Stimulated activated CD8-positive, alpha-beta memory T cell treated with anti-CD3 and anti-CD28 coated beads, Interleukin-12 subunit alpha, Interleukin-12 subunit beta, amount 100 ng/mL, for 24 hours (primary cell): ENCODE data around the gene KLRC2.
"Not testable (repeated sequence)": the region's sequence is repeated elsewhere in the genome, so short reads cannot be mapped to it uniquely, and the experiment has no call there.

Experiments
- DNase-seq: peaks from one replicate; pipeline ENCODE4 v3.0.0-alpha.2; 2020; ENCODE audit errors: extremely low read depth

KLRC2 gene

DNA sequence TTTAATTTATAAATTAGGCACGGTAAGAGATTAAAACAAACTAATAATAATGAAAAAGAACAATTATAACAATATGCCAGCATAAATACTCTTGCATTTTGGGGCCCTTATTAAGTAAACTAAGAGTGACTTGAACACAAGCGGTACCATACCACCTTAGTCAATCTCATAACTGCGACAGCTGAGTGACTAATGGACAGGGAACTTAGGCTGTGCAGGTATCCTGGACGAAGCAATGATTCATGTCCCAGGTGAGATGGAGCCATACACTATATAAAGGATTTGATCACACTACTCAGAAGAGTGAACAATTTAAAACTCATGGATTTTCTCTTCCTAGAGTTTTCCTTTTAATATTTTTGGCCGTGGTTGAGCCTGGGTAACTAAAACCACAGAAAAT lies 30.5 kb downstream of the KLRC2 start:
- no peak for DNase-seq

DNA sequence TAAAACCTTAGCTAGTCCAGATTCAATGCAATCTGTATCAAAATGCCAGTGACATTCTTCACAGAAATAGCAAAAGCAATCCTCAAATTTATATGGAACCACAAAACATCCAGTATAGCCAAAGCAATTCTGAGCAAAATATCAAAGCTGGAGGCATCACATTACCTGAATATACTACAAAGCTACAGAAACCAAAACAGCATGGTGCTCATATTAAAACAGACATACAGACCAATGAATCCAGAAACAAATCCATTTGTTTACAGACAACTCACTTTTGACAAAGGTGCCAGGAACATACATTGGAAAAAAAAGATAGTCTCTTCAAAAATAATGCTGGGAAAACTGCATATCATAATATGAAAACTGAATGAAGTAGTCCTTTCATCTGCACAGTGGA lies 31.0 kb downstream of the KLRC2 start:
- DNase-seq: no peak

DNA sequence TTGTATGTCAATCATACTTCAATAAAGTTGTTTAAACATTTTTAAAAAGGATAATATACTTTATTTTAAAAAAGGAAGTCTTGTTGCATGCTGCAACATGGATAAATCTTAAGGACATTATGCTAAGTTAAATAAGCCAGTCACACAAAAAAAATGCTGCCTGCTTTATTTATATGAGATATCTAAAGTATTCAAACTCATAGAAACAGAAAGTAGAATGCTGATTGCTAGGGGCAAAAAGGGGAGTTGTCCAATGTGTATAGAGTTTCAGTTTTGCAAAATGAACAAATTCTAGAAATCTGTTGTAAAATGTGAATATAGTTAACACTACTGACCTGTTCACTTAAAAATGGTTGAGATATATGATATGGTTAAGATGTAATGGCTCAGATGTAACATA lies 35.0 kb downstream of the KLRC2 start:
- DNase-seq: no peak

DNA sequence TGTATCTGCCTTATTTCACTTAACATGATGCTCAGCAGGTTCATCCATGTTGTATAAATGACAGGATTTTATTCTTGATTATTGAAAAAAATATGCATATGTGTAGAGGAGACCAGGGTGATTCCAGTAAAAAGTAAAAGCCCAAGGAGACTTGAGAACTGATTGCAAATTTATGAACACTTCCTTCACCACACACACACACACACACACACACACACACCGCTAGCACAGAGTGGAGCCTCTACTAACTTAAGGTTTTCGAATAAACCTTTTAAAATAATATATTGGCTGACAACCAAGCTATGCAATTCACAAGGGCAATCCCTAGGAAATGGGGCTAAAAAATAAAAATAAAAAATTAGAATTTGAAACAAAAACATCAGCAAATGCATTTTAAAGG lies 37.6 kb downstream of the KLRC2 start:
- no peak for DNase-seq

DNA sequence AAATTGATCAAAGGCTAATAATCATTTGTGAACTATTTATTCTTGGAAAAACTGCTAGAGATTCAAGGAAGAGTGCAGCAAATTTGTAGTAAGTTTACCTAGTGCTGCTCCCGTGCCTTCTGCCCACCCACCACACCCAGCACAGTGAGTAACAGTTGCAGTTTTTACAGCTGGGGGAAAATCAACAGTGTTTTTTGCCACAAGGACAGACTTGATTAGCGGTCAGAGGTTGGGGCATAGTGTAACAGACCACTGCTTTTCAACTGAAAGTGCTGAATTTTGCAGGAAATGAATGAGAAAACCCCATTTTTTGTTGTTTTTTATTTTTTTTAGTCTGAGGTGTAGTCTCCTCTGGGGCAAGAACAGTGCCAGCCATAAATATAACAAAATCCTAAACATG lies 38.5 kb downstream of the KLRC2 start:
- no peak for DNase-seq

DNA sequence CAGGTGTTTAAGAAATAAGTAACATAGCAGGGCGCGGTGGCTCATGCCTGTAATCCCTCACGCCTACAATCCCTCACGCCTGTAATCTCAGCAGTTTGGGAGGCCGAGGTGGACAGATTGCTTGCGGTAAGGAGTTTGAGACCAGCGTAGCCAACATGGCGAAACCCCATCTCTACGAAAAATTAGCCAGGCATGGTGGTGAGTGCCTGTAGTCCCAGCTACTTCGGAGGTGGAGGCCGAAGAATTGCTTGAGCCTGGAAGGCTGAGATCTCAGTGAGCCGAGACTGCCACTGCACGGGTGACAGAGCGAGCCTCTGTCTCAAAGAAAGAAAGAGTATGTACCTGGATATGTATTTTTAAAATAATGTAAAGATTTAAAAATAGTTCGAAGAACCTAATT lies 39.6 kb downstream of the KLRC2 start:
- DNase-seq: not testable (repeated sequence)

DNA sequence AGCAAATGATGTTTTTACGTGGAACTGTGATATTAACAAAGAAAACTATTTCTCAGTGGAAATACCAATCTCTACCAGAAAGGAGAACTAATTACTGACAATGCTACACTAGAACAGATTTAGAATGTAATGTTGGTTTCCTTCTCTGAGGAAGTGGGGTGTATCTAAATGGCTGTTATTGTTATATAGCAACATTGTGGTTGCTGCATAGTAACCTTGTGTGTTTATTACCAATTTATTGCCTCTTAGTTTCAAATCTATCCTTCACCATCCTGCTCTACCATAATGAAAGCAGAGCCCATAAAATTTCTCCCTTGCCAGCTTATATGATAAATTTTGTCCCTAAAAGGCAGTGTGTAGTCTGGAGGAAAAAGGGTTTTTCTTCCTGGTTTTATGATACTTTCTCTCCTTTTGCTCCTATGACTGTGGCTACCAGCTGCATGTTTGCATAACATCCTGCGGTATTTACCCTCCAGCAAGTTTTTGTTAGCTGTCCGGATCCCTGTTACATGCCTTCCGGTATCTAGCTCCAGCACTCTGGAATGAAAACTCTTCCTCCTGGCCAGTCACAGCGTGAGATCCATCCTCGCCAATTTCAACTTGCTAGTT lies 40.3 kb downstream of the KLRC2 start:
- DNase-seq: no peak

DNA sequence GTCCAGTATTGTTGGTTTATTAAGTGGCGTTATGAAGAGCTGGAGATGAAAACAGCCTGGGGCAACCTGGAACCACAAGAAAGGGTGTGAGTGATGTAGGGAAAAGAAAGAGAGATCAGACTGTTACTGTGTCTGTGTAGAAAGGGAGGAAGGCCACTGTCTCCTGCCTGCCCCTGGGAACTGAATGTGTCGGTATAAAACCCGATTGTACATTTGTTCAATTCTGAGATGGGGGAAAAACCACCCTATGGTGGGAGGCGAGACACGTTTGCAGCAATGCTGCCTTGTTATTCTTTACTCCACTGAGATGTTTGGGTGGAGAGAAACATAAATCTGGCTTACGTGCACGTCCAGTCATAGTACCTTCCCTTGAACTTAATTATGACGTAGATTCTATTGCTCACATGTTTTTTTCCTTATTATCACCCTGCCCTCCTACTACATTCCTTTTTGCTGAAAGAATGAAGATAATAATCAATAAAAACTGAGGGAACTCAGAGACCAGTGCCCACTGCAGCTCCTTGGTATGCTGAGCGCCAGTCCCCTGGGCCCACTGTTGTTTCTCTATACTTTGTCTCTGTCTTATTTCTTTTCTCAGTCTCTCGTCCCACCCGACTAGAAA lies 41.2 kb downstream of the KLRC2 start:
- DNase-seq: not testable (repeated sequence)

DNA sequence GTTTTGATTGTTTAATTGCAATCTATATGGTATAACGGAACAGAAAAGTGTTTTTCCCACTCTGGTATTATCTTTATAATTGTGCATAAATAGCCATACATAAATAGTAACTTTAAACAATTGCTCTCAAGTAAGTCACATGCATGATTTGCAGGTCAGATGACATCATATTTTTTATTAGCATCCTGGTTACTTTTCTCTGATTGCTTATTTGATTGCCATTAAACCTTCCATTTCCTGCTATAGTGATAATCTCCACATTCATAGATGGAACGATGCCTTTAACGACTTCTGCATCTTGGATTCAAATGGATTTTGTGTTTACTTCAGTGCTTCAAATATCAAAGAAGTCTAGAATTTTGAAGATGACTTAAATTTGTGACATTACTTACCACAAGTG lies 42.5 kb downstream of the KLRC2 start:
- DNase-seq: no peak

DNA sequence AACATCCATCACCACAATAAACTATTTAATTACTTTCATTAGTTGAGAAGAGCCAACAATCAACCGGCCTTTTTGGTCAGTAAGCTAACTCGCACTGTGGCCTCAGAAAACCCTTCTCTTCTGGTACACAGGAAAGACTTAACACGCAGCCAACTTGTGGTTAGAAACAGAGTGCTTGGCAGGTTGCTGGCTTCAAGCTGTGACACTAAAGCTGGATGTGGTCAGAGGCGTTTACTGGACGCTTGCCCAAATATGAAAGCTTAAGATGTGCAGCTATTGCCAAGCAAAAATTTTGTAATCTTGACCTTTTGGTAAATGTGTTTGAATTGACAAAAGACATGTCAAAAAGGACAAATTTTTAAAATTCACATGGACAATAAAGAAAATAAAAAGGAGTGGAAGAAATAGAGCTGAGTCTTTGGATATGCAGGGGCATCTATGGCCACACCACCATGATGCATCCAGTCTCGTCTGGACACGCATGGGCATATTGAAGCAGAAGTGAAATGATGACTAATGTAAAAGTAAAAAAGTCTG lies 43.3 kb downstream of the KLRC2 start:
- DNase-seq: no peak

DNA sequence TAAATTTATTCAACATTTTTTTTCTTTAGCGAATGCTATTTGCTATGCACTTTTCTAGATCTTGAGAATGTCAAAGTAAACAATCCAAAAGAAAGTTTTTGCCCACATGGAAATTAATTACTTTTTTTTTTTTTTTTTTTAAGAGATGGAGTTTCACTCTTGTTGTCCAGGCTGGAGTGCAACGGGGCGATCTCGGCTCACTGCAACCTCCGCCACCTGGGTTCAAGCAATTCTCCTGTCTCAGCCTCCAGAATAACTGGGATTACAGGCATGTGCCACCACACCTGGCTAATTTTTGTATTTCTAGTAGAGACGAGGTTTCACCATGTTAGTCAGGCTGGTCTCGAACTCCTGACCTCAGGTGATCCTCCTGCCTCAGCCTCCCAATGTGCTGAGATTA lies 44.8 kb downstream of the KLRC2 start:
- DNase-seq: not testable (repeated sequence)

DNA sequence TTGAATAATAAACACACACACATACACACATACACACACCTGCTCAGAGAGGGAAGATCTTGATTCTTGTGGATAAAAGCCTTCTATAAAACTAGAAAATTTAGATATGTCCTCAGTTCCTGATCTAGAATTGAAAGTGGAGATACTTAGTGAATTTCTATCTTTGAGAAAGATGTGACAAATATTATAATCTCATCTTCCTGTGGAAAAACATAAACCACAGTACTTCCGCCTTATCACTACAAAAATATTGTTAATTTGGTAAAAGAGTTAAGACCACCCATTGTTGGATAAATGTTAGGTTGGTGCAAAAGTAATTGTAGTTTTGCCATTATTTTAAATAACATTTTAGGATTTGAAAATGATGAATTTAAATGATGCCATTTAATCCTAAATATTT lies 45.9 kb downstream of the KLRC2 start, which contains the start of gene KLRK1:
Gene KLRK1, minus strand, starts transcription at position 138 of the 400 bp plus-strand sequence. CDS start 1,231 bp downstream, outside the sequence.
- no peak for DNase-seq

DNA sequence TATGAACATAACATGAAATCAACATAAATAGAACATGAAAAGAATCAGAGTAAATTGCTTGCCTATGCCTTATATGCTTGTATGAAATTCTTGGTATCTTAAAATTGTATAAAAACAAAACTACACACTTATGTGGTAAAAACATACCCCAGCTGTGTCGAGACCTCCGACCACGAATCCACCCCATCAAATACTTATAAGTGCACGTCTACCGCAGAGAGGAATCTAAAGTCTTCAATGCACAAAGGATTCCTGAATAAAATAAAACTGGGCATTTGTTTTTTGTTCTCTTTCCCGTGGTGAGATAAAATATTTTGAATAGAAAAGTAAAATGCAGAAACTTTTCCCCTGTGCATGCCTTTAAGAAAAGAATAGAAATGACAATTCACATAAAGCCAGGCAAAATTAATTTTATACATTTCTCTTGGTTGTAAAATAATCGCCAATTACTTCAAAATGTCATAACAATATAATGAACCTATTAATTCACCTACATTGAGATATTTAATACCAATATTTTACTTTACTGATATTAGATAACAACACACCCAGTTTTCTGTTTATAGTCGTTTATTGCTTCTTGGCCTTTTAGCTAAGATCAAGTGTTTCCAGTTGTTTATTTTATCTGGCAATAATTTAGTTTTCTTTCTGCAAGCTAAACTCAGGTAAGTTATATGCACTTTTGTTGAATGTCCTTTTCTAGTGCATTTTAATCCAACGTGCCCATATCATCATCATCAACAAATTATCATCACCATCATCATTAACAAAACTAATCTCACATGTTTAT lies 47.0 kb downstream of the KLRC2 start:
- no peak for DNase-seq

DNA sequence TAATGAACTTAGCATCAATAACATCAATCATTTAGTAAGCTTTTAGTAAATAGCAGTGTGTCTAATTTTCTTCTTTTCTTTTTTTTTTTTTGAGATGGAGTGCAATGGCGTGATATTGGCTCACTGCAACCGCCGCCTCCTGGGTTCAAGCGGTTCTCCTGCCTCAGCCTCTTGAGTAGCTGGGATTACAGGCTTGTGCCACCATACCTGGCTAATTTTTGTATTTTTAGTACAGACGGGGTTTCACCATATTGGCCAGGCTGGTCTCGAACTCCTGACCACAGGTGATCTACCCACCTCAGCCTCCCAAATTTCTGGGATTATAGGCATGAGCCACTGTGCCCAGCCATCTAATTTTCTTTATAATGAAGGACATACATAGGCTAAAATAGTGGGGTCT lies 48.3 kb downstream of the KLRC2 start:
- not testable (repeated sequence) for DNase-seq

DNA sequence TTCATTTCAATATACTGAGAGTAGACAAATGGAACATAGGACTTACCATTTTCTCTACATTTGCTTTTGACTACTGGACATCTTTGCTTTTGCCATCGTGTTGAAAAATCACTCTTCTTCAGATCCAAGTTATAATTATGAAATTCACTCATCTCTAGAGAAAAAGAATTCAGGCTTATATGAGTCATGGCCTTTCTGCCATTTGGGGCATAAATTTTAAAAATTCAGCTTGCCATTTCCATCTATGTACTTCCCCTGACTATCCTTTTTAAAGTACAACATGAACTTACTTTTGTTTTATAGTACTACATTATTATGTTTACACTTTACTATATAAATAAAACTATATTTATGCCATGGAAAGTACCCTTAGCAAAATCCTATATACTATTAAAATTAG lies 49.0 kb downstream of the KLRC2 start:
- DNase-seq: no peak

DNA sequence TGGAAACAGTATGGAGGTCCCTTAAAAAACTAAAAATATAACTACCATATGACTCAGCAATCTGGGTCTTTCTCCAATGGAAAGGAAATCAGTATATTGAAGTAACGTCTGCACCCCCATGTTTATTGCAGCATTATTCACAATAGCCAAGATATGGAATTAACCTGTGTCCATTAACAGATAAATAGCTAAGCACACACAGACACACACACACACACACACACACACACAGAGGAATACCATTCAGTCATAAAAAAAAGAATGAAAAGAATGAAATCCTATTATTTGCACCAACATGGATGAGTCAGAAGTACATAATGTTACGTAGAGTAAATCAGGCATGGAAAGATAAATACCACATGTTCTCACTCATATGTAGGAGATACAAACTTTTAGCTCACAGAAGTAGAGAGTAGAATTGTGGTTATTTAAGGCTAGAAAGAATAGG lies 50.6 kb downstream of the KLRC2 start:
- no peak for DNase-seq

DNA sequence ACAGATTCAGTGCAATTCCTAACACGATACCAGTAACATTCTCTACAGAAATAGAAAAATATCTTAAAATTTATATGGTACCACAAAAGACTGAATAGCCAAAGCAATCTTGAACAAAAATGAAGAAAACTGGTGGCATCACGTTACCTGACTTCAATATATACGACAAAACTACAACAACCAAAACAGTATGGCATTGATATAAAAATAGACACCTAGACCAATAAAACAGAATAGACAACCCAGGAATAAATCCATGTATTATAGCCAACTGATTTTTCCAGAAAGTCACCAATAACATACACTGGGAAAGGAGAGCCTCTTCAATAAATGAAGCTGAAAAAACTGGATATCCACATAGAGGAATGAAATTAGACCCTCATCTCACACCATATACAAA lies 51.6 kb downstream of the KLRC2 start:
- no peak for DNase-seq

DNA sequence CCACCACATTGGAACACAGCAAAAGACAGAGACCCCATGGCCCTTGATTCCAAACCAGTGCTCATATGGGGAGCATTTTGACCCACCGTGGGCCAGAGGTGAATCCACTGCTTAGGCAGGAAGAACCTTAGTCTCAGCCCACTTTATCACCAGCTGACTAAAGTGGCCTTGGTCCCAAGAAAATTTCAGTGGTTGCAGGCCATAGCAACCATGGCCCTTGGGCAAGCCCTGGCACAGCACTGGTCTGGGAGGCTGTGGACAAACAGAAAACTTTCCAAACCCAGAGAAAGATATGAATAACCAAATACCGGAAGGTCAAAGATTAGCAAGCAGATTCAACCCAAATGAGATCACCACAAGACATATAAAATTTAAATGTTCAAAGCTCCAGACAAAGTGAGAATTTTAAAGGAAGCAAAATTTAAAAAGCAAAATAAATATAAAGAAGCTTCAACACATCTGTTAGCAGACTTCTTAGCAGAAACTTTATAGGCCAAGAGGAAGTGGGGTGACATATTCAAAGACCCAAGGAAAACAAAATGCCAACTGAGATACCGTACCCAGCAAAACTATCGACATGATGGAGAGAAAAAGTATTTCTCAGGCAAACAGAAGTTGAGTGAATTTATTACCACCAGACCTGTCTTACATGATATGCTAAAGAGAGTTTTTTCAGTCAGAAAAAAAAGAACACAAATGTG lies 53.7 kb downstream of the KLRC2 start:
- DNase-seq: no peak
